Right atrium auricular region (tissue), 2 donors: ENCODE measurements around the gene DDHD1. TPM values are rescaled to one million over a fixed set of nuclear protein-coding genes. Genes with fewer than 3 reads are reported as not detected.
"Not testable (repeated sequence)": the region's sequence is repeated elsewhere in the genome, so short reads cannot be mapped to it uniquely, and the experiment has no call there.

Source experiments
- DNase-seq: peaks from one replicate; pipeline ENCODE4 v3.0.0-alpha.2; 2019; ENCODE audit warnings: low spot score
- H3K27ac ChIP-seq, 2 donors: fragments of 200-600 bp; sonication (generic); 1 replicate in 1 of 2; 2 replicates in 1 of 2; pipeline ENCODE4 v1.5.1; 2016 to 2019
- H3K27me3 ChIP-seq, 2 donors: fragments of 200-600 bp; sonication (generic); one replicate each; pipeline versions ENCODE4 v1.5.1 to v1.6.0; 2017 to 2019
- H3K36me3 ChIP-seq: fragments of 200-600 bp; sonication (generic); one replicate; pipeline ENCODE4 v1.5.1; 2016
- H3K4me1 ChIP-seq, 2 donors: fragments of 200-600 bp; sonication (generic); one replicate each; pipeline versions ENCODE4 v1.5.1 to v1.6.0; 2017 to 2019
- H3K4me3 ChIP-seq, 2 donors: fragments of 200-600 bp; sonication (generic); 1 replicate in 1 of 2; 2 replicates in 1 of 2; pipeline ENCODE4 v1.5.1; 2017 to 2019; ENCODE audit warnings: mild to moderate bottlenecking in 1 of 2, moderate library complexity in 1 of 2
- H3K9me3 ChIP-seq, 2 donors: fragments of 200-600 bp; sonication (generic); one replicate each; pipeline ENCODE4 v1.5.1; 2019
- total RNA-seq, 2 donors: library from RNA; depleted of rRNA; stranded (reverse); fragments of >200 nt; gene quantifications; one replicate each; pipeline ENCODE4 v1.1.0, GENCODE V29; 2016
- TF ChIP-seq, protein P1 (sequence below), 2 donors: fragments of 200-600 bp; sonication (generic); IDR thresholded peaks; one replicate each; pipeline ENCODE4 v1.5.1; 2019; ENCODE audit warnings: antibody characterized with exemption in 2 of 2

Gene DDHD1
- total RNA-seq, 2 donors from 2014 or later, result 6.9 to 8.6 TPM

DNA sequence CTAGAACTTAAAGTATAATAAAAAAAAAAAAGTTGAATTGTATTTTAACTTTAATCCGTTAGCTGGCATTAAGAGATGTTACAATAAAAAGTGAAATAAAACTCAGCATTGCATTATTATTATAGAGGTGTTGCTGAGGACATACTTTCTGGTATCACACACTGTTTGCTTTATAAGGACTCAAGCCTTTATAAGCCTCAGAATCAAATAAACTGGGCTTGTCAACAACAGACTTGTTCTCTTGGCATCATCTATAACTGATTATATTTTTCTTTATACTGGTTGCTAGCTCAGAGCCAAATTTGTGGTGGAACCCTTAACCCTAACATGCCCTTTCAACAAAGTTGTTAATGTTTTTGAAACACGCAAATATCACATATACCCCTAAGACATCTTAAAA is 62.3 kb downstream of the DDHD1 start:
- H3K4me1 ChIP-seq, result no peaks in the 10 kb centered on the region
- no peaks in the 10 kb centered on the region for H3K36me3 ChIP-seq
- no peak overlapping the region for H3K4me3 ChIP-seq
- H3K9me3 ChIP-seq, result peaks cover 0 to 7% of the 10 kb centered on the region in 2 donors
- no peak for DNase-seq
- no peak overlapping the region for H3K27ac ChIP-seq
- TF ChIP-seq, protein P1, sequence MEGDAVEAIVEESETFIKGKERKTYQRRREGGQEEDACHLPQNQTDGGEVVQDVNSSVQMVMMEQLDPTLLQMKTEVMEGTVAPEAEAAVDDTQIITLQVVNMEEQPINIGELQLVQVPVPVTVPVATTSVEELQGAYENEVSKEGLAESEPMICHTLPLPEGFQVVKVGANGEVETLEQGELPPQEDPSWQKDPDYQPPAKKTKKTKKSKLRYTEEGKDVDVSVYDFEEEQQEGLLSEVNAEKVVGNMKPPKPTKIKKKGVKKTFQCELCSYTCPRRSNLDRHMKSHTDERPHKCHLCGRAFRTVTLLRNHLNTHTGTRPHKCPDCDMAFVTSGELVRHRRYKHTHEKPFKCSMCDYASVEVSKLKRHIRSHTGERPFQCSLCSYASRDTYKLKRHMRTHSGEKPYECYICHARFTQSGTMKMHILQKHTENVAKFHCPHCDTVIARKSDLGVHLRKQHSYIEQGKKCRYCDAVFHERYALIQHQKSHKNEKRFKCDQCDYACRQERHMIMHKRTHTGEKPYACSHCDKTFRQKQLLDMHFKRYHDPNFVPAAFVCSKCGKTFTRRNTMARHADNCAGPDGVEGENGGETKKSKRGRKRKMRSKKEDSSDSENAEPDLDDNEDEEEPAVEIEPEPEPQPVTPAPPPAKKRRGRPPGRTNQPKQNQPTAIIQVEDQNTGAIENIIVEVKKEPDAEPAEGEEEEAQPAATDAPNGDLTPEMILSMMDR (IDR thresholded peaks at IDR 0.05), result no peak
- no peaks in the 10 kb centered on the region for H3K27me3 ChIP-seq

DNA sequence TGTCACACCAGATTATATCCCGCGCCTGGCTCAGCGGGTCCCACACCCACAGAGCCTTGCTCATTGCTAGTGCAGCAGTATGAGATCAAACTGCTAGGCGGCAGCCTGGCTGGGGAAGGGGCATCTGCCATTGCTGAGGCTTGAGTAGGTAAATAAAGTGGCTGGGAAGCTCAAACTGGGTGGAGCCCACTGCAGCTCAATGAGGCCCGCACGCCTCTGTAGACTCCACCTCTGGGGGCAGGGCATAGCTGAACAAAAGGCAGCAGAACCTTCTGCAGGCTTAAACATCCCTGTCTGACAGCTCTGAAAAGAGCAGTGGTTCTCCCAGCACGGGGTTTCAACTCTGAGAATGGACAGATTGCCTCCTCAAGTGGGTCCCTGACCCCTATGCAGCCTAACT is 68.2 kb downstream of the DDHD1 start:
- H3K27me3 ChIP-seq, DNase-seq, H3K27ac ChIP-seq, H3K4me3 ChIP-seq, H3K36me3 ChIP-seq, H3K9me3 ChIP-seq, H3K4me1 ChIP-seq: not testable (repeated sequence)

GRCh38 chr14:53064475-53064874 is 88.6 kb downstream of the DDHD1 start:
- DNase-seq, result no peak
- Histone ChIP-seq H3K27me3 (no peaks in the 10 kb centered on the region), H3K9me3 (no peaks in the 10 kb centered on the region), H3K36me3 (no peaks in the 10 kb centered on the region), H3K27ac (no peak overlapping the region), H3K4me1 (no peaks in the 10 kb centered on the region), H3K4me3 (no peak overlapping the region)
- TF ChIP-seq, protein P1 (IDR thresholded peaks at IDR 0.05), result no peak

GRCh38 chr14:53062856-53063255 is 90.3 kb downstream of the DDHD1 start:
- H3K4me3 ChIP-seq, result no peak overlapping the region
- no peaks in the 10 kb centered on the region for H3K27me3 ChIP-seq
- DNase-seq, result no peak
- TF ChIP-seq, protein P1 (IDR thresholded peaks at IDR 0.05), result no peak
- no peak overlapping the region for H3K27ac ChIP-seq
- no peaks in the 10 kb centered on the region for H3K4me1 ChIP-seq
- no peaks in the 10 kb centered on the region for H3K9me3 ChIP-seq
- no peaks in the 10 kb centered on the region for H3K36me3 ChIP-seq

GRCh38 chr14:53060046-53060445 is 93.1 kb downstream of the DDHD1 start:
- H3K36me3 ChIP-seq, result no peaks in the 10 kb centered on the region
- H3K27ac ChIP-seq, result no peak overlapping the region
- H3K4me1 ChIP-seq, result no peaks in the 10 kb centered on the region
- no peaks in the 10 kb centered on the region for H3K27me3 ChIP-seq
- no peak for DNase-seq
- H3K4me3 ChIP-seq, result no peak overlapping the region
- TF ChIP-seq, protein P1 (IDR thresholded peaks at IDR 0.05), result no peak
- H3K9me3 ChIP-seq, result no peaks in the 10 kb centered on the region

DNA sequence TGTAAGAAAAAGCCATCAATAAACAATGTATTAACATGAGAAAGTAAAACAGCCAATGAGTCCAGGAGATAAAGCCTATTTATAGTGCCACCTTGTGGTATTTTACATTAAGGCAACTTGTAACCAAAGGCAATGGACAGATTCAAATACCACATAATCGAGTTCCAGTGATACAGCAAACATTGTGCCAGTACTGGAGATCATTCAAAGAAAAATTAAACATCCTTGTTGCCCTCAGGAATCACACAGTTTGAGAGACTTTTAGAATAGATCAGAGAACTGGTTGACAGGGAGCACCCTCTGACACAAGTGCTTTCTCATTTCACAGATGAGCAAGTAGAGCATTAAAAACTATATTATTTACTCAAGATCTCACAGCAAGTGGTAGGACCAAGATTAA is 98.1 kb downstream of the DDHD1 start:
- Histone ChIP-seq H3K4me1 (no peaks in the 10 kb centered on the region), H3K27me3 (no peaks in the 10 kb centered on the region), H3K36me3 (no peaks in the 10 kb centered on the region), H3K4me3 (no peak overlapping the region), H3K9me3 (no peaks in the 10 kb centered on the region), H3K27ac (peak overlapping the region in 1 of 2 donors; percentile 44)
- no peak for DNase-seq
- TF ChIP-seq, protein P1 (IDR thresholded peaks at IDR 0.05), result peak; percentile 36 to 82
